ENCODE measurements around the gene PACRG. TPM values are rescaled to one million over a fixed set of nuclear protein-coding genes. Genes with fewer than 3 reads are reported as not detected.

The PACRG gene
- total RNA-seq, 2 experiments from 2014 or later = 0.66 to 0.81 TPM

- H3K4me3 Mint-ChIP-seq = no peak overlapping the region
- no peaks in the 10 kb centered on the region for H3K27me3 Mint-ChIP-seq
- no peak overlapping the region for H3K27ac Mint-ChIP-seq
- ATAC-seq (ENCODE audit: poor library complexity) = no peak
- intact Hi-C loops (cut with DNase I, micrococcal nuclease) = no loop called here
- DNase-seq = no peak
- H3K4me1 Mint-ChIP-seq (ENCODE audit: low read depth) = no peaks in the 10 kb centered on the region
- no peaks in the 10 kb centered on the region for H3K9me3 Mint-ChIP-seq
- H3K4me3 ChIP-seq (ENCODE audit: low read length) = no peak overlapping the region
- H3K36me3 Mint-ChIP-seq (ENCODE audit: low read depth) = no peaks in the 10 kb centered on the region
- H3K9me3 ChIP-seq (ENCODE audit: control insufficient read depth in 1 of 2, insufficient read depth in 1 of 2, low read length in 2 of 2) = peaks cover 0 to 5% of the 10 kb centered on the region in 2 experiments
- H3K27me3 ChIP-seq (ENCODE audit: control insufficient read depth in 1 of 2, insufficient read depth in 2 of 2, low read length in 2 of 2) = no peaks in the 10 kb centered on the region
- ChIA-PET POLR2A (no interaction called here), CTCF (no interaction called here)
- no peaks in the 10 kb centered on the region for H3K36me3 ChIP-seq (ENCODE audit: insufficient read depth, low read length)
- no peaks in the 10 kb centered on the region for H3K4me1 ChIP-seq (ENCODE audit: insufficient read depth, low read length)
- no peak overlapping the region for H3K27ac ChIP-seq (ENCODE audit: low read depth in 1 of 2, low read length in 2 of 2)
- TF ChIP-seq, protein P1, sequence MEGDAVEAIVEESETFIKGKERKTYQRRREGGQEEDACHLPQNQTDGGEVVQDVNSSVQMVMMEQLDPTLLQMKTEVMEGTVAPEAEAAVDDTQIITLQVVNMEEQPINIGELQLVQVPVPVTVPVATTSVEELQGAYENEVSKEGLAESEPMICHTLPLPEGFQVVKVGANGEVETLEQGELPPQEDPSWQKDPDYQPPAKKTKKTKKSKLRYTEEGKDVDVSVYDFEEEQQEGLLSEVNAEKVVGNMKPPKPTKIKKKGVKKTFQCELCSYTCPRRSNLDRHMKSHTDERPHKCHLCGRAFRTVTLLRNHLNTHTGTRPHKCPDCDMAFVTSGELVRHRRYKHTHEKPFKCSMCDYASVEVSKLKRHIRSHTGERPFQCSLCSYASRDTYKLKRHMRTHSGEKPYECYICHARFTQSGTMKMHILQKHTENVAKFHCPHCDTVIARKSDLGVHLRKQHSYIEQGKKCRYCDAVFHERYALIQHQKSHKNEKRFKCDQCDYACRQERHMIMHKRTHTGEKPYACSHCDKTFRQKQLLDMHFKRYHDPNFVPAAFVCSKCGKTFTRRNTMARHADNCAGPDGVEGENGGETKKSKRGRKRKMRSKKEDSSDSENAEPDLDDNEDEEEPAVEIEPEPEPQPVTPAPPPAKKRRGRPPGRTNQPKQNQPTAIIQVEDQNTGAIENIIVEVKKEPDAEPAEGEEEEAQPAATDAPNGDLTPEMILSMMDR (IDR thresholded peaks at IDR 0.05) = no peak
Measured at GRCh38 chr6:163137398-163137881, 409.7 kb downstream of the PACRG start.

GRCh38 chr6:163146036-163146435, 418.3 kb downstream of the PACRG start:
- no peak for ATAC-seq (ENCODE audit: poor library complexity)
- POLR2A ChIA-PET = no interaction called here

GRCh38 chr6:163147994-163148393, 420.2 kb downstream of the PACRG start:
- no peak overlapping the region for H3K27ac Mint-ChIP-seq
- POLR2A ChIA-PET = no interaction called here
- H3K36me3 ChIP-seq (ENCODE audit: insufficient read depth, low read length) = no peaks in the 10 kb centered on the region
- H3K27me3 ChIP-seq (ENCODE audit: control insufficient read depth in 1 of 2, insufficient read depth in 2 of 2, low read length in 2 of 2) = peaks cover 0 to 2% of the 10 kb centered on the region in 2 experiments
- intact Hi-C loops (cut with DNase I, micrococcal nuclease) = no loop called here
- H3K36me3 Mint-ChIP-seq (ENCODE audit: low read depth) = no peaks in the 10 kb centered on the region
- peaks cover 0 to 14% of the 10 kb centered on the region in 2 experiments for H3K9me3 ChIP-seq (ENCODE audit: control insufficient read depth in 1 of 2, insufficient read depth in 1 of 2, low read length in 2 of 2)
- peaks cover 5% of the 10 kb centered on the region for H3K27me3 Mint-ChIP-seq
- ATAC-seq (ENCODE audit: poor library complexity) = no peak
- no peak for DNase-seq
- H3K27ac ChIP-seq (ENCODE audit: low read depth in 1 of 2, low read length in 2 of 2) = no peak overlapping the region
- H3K4me1 Mint-ChIP-seq (ENCODE audit: low read depth) = no peaks in the 10 kb centered on the region
- no peak overlapping the region for H3K4me3 Mint-ChIP-seq
- no peaks in the 10 kb centered on the region for H3K4me1 ChIP-seq (ENCODE audit: insufficient read depth, low read length)
- no peak overlapping the region for H3K4me3 ChIP-seq (ENCODE audit: low read length)
- CTCF ChIA-PET = no interaction called here
- TF ChIP-seq, protein P1 (IDR thresholded peaks at IDR 0.05) = no peak
- no peaks in the 10 kb centered on the region for H3K9me3 Mint-ChIP-seq

More at GRCh38 chr6:163146036-163146435, 418.3 kb downstream of the PACRG start:
- no peak overlapping the region for H3K4me3 Mint-ChIP-seq
- no peak overlapping the region for H3K27ac ChIP-seq (ENCODE audit: low read depth in 1 of 2, low read length in 2 of 2)
- H3K27me3 ChIP-seq (ENCODE audit: control insufficient read depth in 1 of 2, insufficient read depth in 2 of 2, low read length in 2 of 2) = peaks cover 0 to 2% of the 10 kb centered on the region in 2 experiments
- no peaks in the 10 kb centered on the region for H3K9me3 Mint-ChIP-seq
- H3K27ac Mint-ChIP-seq = no peak overlapping the region
- no peaks in the 10 kb centered on the region for H3K36me3 Mint-ChIP-seq (ENCODE audit: low read depth)
- H3K27me3 Mint-ChIP-seq = peaks cover 5% of the 10 kb centered on the region
- intact Hi-C loops (cut with DNase I, micrococcal nuclease) = no loop called here
- H3K4me3 ChIP-seq (ENCODE audit: low read length) = no peak overlapping the region
- H3K4me1 Mint-ChIP-seq (ENCODE audit: low read depth) = no peaks in the 10 kb centered on the region
- CTCF ChIA-PET = no interaction called here
- no peak for DNase-seq
- TF ChIP-seq, protein P1 (IDR thresholded peaks at IDR 0.05) = no peak
- no peaks in the 10 kb centered on the region for H3K4me1 ChIP-seq (ENCODE audit: insufficient read depth, low read length)
- no peaks in the 10 kb centered on the region for H3K36me3 ChIP-seq (ENCODE audit: insufficient read depth, low read length)
- peaks cover 0 to 14% of the 10 kb centered on the region in 2 experiments for H3K9me3 ChIP-seq (ENCODE audit: control insufficient read depth in 1 of 2, insufficient read depth in 1 of 2, low read length in 2 of 2)
